ENCODE results near the gene RMRP.

RMRP gene

GRCh38 chr9:35689542-35690293 lies 31.9 kb upstream of the RMRP start, which contains the start of gene TPM2:
Gene TPM2, minus strand, starts transcription at chr9:35689925. Its CDS starts 108 bp downstream, at chr9:35689817.
- peak within 1 kb of the TSS; percentile 82 for H3K9ac ChIP-seq (ENCODE audit: low read length)
- no peak within 1 kb of the TSS for H3K27ac ChIP-seq (ENCODE audit: low read length)
- peak within 1 kb of the TSS; percentile 83 for H3K4me3 ChIP-seq (ENCODE audit: low read length)
- H3K4me1 ChIP-seq (ENCODE audit: low read length): peaks cover 8% of the 10 kb centered on the region; the same call in 1 of the 2 replicates
- peak within 1 kb of the TSS; percentile 82 for H2AFZ ChIP-seq (ENCODE audit: low read depth, low read length)
- H3K79me2 ChIP-seq (ENCODE audit: low read length): no peaks in the 10 kb centered on the region
- no peaks in the 10 kb centered on the region for H4K20me1 ChIP-seq (ENCODE audit: insufficient read depth, low read length)
- no peaks in the 10 kb centered on the region for H3K27me3 ChIP-seq (ENCODE audit: low read depth, low read length)
- no peaks in the 10 kb centered on the region for H3K36me3 ChIP-seq (replicated peaks; ENCODE audit: low read depth, low read length)
- peak within 1 kb of the TSS; percentile 68 for H3K4me2 ChIP-seq (ENCODE audit: low read length)
- no peaks in the 10 kb centered on the region for H3K9me3 ChIP-seq (ENCODE audit: insufficient read depth, low read length)
- TF ChIP-seq CTCF (IDR thresholded peaks at IDR 0.05; ENCODE audit: low read depth, low read length) (no peak), EZH2phosphoT487 (IDR thresholded peaks at IDR 0.05; ENCODE audit: low read depth) (no peak)

GRCh38 chr9:35688558-35689541 lies 31.0 kb upstream of the RMRP start:
- Histone ChIP-seq H3K9me3 (ENCODE audit: insufficient read depth, low read length) (no peaks in the 10 kb centered on the region), H3K4me1 (ENCODE audit: low read length) (peaks cover 8% of the 10 kb centered on the region; the same call in 1 of the 2 replicates), H2AFZ (ENCODE audit: low read depth, low read length) (no peak overlapping the region), H3K27me3 (ENCODE audit: low read depth, low read length) (no peaks in the 10 kb centered on the region), H3K4me2 (ENCODE audit: low read length) (no peak overlapping the region), H3K36me3 (replicated peaks; ENCODE audit: low read depth, low read length) (no peaks in the 10 kb centered on the region), H3K79me2 (ENCODE audit: low read length) (no peaks in the 10 kb centered on the region), H4K20me1 (ENCODE audit: insufficient read depth, low read length) (no peaks in the 10 kb centered on the region), H3K27ac (ENCODE audit: low read length) (no peak overlapping the region), H3K4me3 (ENCODE audit: low read length) (no peak overlapping the region), H3K9ac (ENCODE audit: low read length) (no peak overlapping the region)
- TF ChIP-seq EZH2phosphoT487 (IDR thresholded peaks at IDR 0.05; ENCODE audit: low read depth): no peak
- no peak for TF ChIP-seq CTCF (IDR thresholded peaks at IDR 0.05; ENCODE audit: low read depth, low read length)

- no peaks in the 10 kb centered on the region for H3K36me3 ChIP-seq (replicated peaks; ENCODE audit: low read depth, low read length)
- no peak overlapping the region for H3K27ac ChIP-seq (ENCODE audit: low read length)
- no peak for TF ChIP-seq EZH2phosphoT487 (IDR thresholded peaks at IDR 0.05; ENCODE audit: low read depth)
- no peak for TF ChIP-seq CTCF (IDR thresholded peaks at IDR 0.05; ENCODE audit: low read depth, low read length)
- no peaks in the 10 kb centered on the region for H4K20me1 ChIP-seq (ENCODE audit: insufficient read depth, low read length)
- peaks cover 8% of the 10 kb centered on the region; the same call in 1 of the 2 replicates for H3K4me1 ChIP-seq (ENCODE audit: low read length)
- no peak overlapping the region for H3K9ac ChIP-seq (ENCODE audit: low read length)
- no peak overlapping the region for H3K4me3 ChIP-seq (ENCODE audit: low read length)
- H3K9me3 ChIP-seq (ENCODE audit: insufficient read depth, low read length): no peaks in the 10 kb centered on the region
- H3K4me2 ChIP-seq (ENCODE audit: low read length): no peak overlapping the region
- H2AFZ ChIP-seq (ENCODE audit: low read depth, low read length): no peak overlapping the region
- H3K27me3 ChIP-seq (ENCODE audit: low read depth, low read length): no peaks in the 10 kb centered on the region
- H3K79me2 ChIP-seq (ENCODE audit: low read length): no peaks in the 10 kb centered on the region
Measured at GRCh38 chr9:35687972-35688557, 30.2 kb upstream of the RMRP start.

Measured in OCI-LY3 (cell line).